Measurements from ENCODE around the gene ZNF324B.
A peak's percentile ranks its signal among the peaks of the same experiment; 100 is the strongest.
"Not testable (repeated sequence)": the region's sequence is repeated elsewhere in the genome, so short reads cannot be mapped to it uniquely, and the experiment has no call there.

ZNF324B gene

GRCh38 chr19:58451358-58452101, at the start of gene ZNF324B:
ZNF324B (plus strand) TSS chr19:58451622; CDS start chr19:58453702, 2,080 bp downstream.
- Mint-ChIP-seq H3K9me3 (peaks cover 11% of the 10 kb centered on the region), H3K4me1 (peaks cover 30% of the 10 kb centered on the region), H3K27ac (peak within 1 kb of the TSS in 2 of 3 experiments; percentile 68 to 74), H3K36me3 (ENCODE audit: low read depth) (peaks cover 5% of the 10 kb centered on the region), H3K27me3 (ENCODE audit: low read depth) (peaks cover 13% of the 10 kb centered on the region), H3K4me3 (peak within 1 kb of the TSS; percentile 92 to 95 (median 93))
- TF ChIP-seq CTCF (IDR thresholded peaks at IDR 0.05; ENCODE audit: unreplicated experiment in 3 of 3) = no peak

- no peak overlapping the region for H3K27ac Mint-ChIP-seq
- peaks cover 22% of the 10 kb centered on the region for H3K4me1 Mint-ChIP-seq
- no peak for TF ChIP-seq CTCF (IDR thresholded peaks at IDR 0.05; ENCODE audit: unreplicated experiment in 3 of 3)
- no peaks in the 10 kb centered on the region for H3K27me3 Mint-ChIP-seq (ENCODE audit: low read depth)
- no peaks in the 10 kb centered on the region for H3K9me3 Mint-ChIP-seq
- H3K36me3 Mint-ChIP-seq (ENCODE audit: low read depth) = peaks cover 15% of the 10 kb centered on the region
- peak overlapping the region; percentile 90 to 93 (median 92) for H3K4me3 Mint-ChIP-seq
These were observed 49.5 kb upstream of the ZNF324B start for GRCh38 chr19:58401840-58402421.

- peak overlapping the region in 1 of 3 experiments; percentile 37 for H3K27ac Mint-ChIP-seq
- peaks cover 19% of the 10 kb centered on the region for H3K36me3 Mint-ChIP-seq (ENCODE audit: low read depth)
- H3K9me3 Mint-ChIP-seq; H3K27me3 Mint-ChIP-seq (ENCODE audit: low read depth): not testable (repeated sequence)
- peak overlapping the region; percentile 31 to 61 (median 32) for H3K4me3 Mint-ChIP-seq
- H3K4me1 Mint-ChIP-seq = peaks cover 39% of the 10 kb centered on the region
These were observed 47.4 kb upstream of the ZNF324B start for GRCh38 chr19:58403920-58404478.

- TF ChIP-seq CTCF (IDR thresholded peaks at IDR 0.05; ENCODE audit: unreplicated experiment in 3 of 3) = peak; percentile 31 to 41 (median 31)
- Mint-ChIP-seq H3K4me1 (peaks cover 34% of the 10 kb centered on the region), H3K36me3 (ENCODE audit: low read depth) (peaks cover 20% of the 10 kb centered on the region), H3K27ac (peak overlapping the region; percentile 65 to 97 (median 95)), H3K27me3 (ENCODE audit: low read depth) (no peaks in the 10 kb centered on the region), H3K4me3 (peak overlapping the region; percentile 89 to 96 (median 90)), H3K9me3 (no peaks in the 10 kb centered on the region)
These were observed 44.4 kb upstream of the ZNF324B start for GRCh38 chr19:58406818-58407657.

GRCh38 chr19:58407658-58408151, 43.7 kb upstream of the ZNF324B start:
- Mint-ChIP-seq H3K4me3 (peak overlapping the region; percentile 89 to 96 (median 90)), H3K27me3 (ENCODE audit: low read depth) (no peaks in the 10 kb centered on the region), H3K27ac (peak overlapping the region; percentile 85 to 97 (median 95)), H3K4me1 (peaks cover 34% of the 10 kb centered on the region), H3K9me3 (no peaks in the 10 kb centered on the region), H3K36me3 (ENCODE audit: low read depth) (peaks cover 24% of the 10 kb centered on the region)
- TF ChIP-seq CTCF (IDR thresholded peaks at IDR 0.05; ENCODE audit: unreplicated experiment in 3 of 3) = no peak
